Measurements from ENCODE around the gene BST1. TPM values are rescaled to one million over a fixed set of nuclear protein-coding genes. Genes with fewer than 3 reads are reported as not detected.
"Not testable (repeated sequence)": the region's sequence is repeated elsewhere in the genome, so short reads cannot be mapped to it uniquely, and the experiment has no call there.

BST1 gene
- total RNA-seq, 1 donor from 2014 or later = 4.7 TPM

- DNase-seq = no peak
Measured at GRCh38 chr4:15746110-15746509, 43.2 kb downstream of the BST1 start.

DNA sequence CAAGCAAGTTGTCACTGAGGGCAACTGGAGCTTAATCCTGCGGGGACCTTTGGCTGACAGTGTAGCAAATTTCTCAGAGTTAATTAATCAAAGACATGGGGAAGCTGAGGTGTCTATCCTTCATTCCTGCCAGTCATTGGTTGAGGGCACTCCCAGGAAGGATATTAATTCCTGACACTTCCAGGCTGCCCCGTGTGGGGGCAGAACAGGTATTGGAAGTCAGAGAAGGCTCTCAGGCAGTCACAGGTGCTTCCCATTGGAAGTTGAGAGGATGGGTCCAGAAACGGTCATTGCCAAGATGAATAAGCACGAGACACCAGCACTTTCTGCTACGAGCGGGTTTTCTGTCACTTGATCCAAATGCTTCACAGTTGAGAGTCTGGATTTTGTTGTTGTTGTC, 46.1 kb downstream of the BST1 start:
- no peak for DNase-seq

GRCh38 chr4:15751153-15751552, 48.3 kb downstream of the BST1 start:
- DNase-seq = no peak

DNA sequence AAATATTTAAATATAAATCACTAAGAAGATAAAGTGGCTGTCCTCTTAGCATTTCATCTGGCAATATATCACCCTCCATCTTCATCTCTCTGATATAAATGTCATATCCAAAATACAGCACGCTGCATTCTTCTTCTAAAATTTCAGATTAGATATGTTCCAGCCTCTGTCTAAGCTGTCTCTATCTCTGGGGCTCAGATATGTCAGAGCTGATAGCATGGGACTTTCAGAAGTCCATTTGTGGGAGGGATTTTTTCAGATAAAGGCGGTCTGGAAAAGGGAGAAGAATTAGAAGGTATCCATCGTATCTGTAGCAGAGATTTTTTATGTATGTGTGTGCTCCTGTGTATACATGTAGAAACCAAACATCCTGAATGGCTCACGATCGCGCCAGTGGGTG, 50.2 kb downstream of the BST1 start:
- no peak for DNase-seq

DNA sequence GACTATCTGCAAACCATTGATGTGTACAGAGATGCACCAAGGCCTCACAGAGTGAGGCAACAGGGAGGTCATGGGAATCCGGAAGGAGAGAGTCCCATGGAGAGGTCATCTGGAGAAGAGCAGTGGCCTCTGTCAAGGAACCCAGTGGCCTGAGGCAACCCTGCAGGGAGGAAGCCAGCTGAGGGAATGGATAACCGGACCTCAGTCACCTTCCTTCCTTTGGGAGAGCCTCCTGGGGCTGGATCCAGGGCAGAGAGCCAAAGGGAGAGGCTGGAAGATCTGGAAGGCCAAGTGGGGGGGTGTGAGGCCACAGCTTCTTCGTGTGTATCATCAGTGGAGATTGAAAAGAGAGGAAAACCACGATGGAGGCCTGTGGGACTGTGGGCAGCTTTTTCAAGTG, 50.9 kb downstream of the BST1 start:
- DNase-seq = no peak

GRCh38 chr4:15754323-15754722, 51.5 kb downstream of the BST1 start:
- DNase-seq = no peak

- DNase-seq = no peak
Measured at GRCh38 chr4:15755321-15756155, 52.7 kb downstream of the BST1 start.

DNA sequence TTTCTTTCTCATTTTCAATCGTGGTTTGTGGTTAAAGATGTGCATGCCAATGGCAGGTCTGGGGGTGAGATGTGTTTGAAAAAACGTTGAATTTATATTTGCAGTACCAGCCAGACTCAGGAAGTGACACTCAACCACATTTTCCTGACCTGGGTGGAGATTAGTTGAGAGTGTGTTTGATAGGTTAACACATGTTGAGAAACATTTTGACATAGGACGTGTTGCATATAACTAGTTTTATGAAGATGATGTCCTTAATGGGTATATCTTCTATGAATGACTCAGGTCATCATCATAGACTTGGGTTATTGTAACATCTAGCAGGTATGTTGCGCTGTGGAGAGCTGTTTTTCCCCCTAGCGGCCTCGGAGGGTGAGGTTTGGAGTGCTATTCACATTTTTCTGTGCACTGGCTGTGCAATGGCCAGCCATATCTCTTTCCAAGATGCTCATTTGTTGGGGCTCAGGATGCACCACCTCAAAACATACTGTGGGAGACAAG, 53.5 kb downstream of the BST1 start:
- no peak for DNase-seq

DNA sequence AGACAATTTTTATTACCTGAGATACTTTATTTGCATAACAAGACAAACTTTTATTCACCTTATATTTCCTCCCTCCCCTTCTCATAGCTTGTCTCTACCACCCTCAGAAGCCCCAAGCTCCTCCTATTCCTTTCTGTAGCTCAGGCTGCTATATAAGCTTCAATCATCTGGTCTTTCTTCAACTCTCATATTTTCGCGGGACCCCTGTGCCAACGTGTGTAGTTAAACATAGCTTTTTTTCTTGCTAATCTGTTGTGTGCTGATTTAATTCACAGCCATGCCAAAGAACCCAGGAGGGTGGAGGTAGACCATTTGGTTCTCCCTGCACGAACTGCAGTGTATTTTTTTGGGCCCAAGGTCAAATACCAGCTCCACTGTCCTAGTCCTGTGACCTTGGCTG, 54.2 kb downstream of the BST1 start:
- DNase-seq = no peak

- no peak for DNase-seq
Measured at GRCh38 chr4:15758294-15758693, 55.4 kb downstream of the BST1 start.

DNA sequence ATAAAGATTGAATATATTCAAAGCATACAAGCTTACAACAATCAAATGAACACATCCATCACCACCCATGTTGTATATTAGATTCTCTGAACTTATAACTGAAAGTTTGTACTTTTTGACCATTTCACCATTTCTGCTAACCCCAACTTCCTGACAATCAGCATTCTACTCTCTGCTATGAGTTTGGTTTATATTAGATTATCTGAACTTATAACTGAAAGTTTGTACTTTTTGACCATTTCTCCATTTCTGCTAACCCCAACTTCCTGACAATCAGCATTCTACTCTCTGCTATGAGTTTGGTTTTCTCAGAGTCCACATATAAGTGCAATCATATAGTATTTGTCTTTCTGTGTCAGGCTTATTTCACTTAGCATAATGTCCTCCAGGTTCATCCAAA, 59.6 kb downstream of the BST1 start:
- not testable (repeated sequence) for DNase-seq

DNA sequence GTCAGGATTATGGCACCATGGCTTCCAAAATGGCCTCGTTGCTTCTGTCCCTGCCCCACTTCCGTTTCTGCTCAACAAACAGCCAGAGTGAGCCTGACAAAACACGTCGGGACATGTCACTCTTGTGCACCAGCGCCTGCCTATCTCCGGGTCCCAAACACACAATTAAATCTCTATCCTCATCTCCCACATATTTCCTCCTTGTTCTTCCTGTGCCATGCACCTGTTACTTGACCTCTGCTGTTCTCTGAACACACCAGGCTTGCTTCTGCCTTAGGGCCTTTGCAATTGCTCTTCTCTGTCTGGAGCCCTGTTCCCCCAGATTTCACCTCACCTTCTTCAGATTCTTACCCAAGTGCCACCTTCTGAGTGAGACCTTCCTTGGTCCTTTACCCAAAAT, 62.5 kb downstream of the BST1 start:
- DNase-seq = no peak

DNA sequence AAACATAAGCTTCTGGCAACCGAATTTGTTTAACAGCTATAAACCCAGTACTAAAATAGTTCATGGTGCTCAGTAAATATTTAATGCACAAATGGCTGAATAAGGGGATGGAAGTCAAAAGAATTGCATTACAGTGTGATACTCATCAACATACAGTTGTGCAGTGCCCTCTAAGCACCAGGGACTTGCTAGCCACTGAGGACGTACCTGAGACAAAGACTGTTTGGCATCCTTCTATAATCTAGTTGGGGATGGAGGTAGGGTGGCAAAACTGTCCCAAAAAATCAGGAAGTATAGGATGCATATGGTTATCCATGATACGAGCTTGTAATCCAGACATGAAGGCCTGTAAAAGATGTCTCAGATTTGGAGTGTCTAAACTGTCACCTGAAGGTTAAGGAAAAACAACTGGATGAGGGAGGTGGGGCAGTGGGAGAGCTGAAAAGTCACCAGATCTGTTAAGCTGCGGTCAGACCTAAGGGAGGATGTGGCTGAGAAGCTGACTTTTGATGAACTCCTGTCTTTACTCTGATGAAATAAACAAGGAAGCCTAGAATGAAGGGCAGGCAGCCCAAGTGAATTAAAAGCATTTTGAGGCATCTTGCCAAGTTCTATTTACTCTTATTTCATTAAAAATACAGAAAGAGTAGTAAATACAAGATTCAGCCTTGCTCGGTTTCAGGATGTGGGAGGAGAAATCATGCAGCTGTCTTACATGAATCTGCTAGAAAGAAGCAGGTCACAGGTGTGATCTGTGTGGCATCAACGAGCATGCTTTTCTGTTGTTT, 63.2 kb downstream of the BST1 start:
- no peak for DNase-seq

DNA sequence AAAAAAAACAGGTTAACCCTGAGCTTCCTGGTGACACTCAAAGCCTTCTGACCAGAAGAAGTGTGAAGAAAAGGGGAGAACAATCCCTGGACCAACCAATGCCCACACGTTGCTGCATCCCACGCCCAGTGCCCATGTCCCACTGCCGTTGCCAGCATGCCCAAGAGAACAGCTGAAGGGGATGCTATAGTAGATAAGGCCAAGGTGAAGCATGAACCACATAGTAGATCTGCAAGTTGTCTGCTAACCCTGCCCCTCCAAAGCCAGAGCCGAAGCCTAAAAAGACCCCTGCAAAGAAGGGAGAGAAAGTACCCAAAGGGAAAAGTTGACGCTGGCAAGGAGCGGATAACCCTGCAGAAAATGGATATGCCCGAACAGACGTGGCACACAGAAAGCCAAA, 64.0 kb downstream of the BST1 start:
- DNase-seq = no peak

DNA sequence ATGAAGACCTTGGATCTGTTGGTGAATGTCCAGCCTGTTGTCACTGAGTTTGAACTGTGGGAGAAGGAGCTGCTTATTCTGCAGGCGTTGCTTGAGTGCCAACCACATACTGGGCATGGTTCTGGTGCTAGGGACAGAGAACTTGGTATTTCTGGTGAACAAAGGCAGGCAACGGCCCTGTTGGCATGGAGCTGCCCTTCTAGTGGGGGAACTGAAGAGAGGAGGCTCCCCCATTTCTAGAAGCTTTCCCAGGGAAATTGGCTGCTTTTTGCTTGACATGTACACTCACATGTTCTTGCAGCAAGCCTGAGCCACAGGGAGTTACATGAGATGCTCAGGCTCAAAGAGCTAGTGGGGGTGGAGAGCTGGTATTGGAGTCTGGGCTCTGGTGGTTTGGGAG, 66.3 kb downstream of the BST1 start:
- DNase-seq = no peak

- no peak for DNase-seq
Measured at GRCh38 chr4:15771216-15772058, 68.6 kb downstream of the BST1 start.

DNA sequence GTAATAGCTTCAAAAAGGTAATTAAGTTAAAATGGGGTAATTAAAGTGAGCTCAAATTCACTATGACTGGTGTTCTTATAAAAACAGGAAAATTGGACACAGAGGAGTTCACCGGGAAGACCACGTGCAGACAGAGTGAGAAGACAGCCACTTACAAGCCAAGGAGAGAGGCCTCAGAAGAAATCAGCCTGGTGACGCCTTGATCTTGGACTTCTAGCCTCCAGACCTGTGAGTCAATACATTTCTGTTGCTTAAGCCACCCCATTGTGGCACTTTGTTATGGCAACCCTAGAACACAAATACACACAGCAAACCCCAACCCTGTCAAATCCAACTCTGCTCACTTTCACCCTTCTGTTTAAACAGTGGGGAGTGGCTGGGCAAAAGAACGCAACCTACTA, 71.2 kb downstream of the BST1 start:
- no peak for DNase-seq

DNA sequence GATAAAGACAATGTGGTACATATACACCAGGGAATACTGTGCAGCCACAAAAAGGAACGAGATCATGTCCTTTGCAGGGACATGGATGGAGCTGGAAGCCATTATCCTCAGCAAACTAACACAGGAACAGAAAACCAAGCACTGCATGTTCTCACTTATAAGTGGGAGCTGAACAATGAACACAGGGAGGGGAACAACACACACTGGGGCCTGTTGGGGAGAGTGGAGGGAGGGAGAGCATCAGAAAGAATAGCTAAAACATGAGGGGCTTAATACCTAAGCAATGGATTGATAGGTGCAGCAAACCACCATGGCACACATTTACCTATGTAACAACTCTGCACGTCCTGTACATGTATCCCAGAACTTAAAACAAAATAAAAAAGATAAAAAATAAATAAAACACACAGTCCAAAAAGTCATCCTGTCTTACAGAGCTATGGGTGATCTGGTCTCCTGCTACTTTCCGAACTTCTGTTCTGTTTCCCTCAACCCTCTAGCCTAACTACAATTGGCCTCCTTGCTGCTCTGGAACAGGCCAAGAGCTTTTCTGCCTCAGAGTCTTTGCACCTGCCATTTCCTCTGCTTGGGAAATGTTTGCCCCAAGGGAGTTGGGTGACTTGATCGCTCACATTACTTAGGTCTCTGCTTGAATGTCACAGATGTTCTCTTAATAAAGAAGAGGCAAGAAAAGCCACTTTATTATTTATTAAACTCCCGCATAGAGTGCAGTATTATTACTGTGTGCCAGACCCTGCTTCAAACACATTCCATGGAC, 74.2 kb downstream of the BST1 start:
- no peak for DNase-seq

DNA sequence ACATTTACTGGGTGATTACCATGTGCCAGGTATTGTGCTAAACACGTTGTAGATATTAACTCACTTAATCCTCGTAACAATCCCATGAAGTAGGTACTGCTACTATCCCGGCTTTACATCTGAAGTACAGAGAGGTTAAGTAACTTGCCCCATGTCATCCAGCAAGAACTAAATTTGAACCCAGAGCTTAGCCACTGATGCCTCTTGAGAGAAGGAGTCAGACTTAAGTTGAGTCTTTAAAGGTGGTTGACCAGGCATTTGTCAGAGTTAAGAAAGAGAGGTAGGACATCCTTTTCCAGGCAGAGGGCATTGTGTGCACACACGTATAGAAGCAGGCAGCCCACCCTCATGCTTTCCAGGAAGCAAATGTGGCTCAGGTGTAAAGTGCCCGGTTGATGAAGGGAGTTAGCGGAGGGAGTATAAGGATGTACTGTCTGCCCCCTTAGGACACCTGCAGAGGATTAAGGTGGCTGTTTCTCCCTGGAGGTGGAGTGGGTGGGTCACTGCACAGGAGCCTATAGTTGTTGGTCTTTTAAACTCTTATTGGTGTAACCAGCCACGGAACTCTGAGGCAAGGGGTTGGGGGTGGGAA, 74.9 kb downstream of the BST1 start:
- DNase-seq = no peak

DNA sequence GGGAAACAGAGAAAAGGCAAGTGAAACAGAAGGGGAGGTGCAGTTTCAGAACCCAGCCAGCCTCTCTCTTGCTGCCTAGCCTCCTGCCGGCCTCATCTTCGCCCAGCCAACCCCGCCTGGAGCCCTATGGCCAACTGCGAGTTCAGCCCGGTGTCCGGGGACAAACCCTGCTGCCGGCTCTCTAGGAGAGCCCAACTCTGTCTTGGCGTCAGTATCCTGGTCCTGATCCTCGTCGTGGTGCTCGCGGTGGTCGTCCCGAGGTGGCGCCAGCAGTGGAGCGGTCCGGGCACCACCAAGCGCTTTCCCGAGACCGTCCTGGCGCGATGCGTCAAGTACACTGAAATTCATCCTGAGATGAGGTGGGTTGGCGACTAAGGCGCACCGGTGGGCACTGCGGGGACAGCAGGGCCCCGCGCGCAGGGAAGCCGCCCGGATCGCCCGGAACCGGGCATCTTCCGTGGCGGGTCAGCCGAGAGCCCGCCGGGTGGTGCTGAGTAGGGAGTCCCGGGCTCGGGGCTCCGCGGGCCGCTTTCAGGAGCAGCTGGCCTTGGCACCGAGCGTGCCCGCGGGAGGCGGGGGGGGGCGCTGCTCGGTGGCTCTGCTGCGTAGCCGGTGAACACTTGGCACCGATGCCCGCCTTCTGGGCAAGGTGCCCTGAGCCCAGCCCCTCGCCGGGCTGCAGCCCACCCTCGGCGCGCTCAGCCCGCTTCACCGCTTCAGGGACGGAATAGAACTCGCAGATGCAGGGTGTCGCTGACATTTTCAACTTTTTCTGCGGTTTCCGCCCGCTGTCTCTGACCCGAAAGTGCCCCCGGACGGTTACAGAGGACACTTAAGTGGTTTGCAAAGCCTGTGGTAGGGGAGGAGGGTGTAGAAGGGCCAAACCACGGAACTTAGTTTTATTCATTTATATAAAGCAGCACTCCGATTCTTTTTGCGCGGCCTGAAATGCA, 75.7 kb downstream of the BST1 start, which contains the start of gene CD38:
TSS of gene CD38 (plus strand) at position 40 of the 953 bp plus-strand sequence. CDS start at position 127, 87 bp downstream.
- peak; percentile 35 for DNase-seq
